GM21515 (cell line): ENCODE data around the gene NFIA.
"Not testable (repeated sequence)": the region's sequence is repeated elsewhere in the genome, so short reads cannot be mapped to it uniquely, and the experiment has no call there.

Experiments used
- ATAC-seq: cut with Tn5 transposase; IDR thresholded peaks from one replicate; pipeline ENCODE4 v1.9.1; 2021; ENCODE audit not compliant: unreplicated experiment

The NFIA gene

DNA sequence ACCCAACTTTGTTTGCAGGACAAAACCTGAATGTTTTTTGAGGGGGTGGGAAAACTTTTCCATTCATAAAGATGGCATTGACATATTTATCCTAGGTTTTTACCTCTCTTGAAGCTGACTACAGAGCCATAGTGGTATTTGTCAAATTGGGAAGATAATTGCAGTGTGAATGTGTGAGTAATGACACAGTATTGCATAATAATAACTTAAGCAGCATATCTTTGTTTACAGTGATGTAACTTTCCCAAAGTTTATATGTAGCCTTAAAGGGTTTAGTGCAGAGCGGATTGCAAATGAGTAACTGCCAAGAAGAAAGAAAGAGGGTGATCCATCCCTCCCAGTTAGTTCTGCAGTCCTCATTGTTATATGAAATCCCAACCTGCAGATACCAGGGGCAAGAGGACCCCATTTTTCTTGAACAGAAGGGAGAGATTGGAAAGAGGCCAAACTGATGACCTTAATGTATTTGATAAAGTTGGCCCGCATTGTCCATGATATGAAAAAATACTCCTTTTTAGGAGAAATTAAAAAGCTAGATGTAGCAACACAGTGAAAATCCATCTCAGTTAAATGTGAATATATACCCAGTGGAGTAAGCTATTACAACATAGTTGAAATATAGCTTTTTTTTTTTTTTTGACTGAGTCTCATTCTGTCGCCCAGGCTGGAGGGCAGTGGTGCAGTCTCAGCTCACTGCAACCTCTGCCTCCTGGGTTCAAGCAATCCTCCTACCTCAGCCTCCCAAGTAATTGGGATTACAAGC, 23.7 kb upstream of the NFIA start:
- ATAC-seq = no peak

- not testable (repeated sequence) for ATAC-seq
Measured at GRCh38 chr1:61061601-61062000, 20.8 kb upstream of the NFIA start.

- ATAC-seq = no peak
Measured at GRCh38 chr1:61064673-61065072, 17.7 kb upstream of the NFIA start.

- ATAC-seq = no peak
Measured at GRCh38 chr1:61067446-61068019, 14.8 kb upstream of the NFIA start.

GRCh38 chr1:61070054-61070453, 12.3 kb upstream of the NFIA start:
- ATAC-seq = no peak

DNA sequence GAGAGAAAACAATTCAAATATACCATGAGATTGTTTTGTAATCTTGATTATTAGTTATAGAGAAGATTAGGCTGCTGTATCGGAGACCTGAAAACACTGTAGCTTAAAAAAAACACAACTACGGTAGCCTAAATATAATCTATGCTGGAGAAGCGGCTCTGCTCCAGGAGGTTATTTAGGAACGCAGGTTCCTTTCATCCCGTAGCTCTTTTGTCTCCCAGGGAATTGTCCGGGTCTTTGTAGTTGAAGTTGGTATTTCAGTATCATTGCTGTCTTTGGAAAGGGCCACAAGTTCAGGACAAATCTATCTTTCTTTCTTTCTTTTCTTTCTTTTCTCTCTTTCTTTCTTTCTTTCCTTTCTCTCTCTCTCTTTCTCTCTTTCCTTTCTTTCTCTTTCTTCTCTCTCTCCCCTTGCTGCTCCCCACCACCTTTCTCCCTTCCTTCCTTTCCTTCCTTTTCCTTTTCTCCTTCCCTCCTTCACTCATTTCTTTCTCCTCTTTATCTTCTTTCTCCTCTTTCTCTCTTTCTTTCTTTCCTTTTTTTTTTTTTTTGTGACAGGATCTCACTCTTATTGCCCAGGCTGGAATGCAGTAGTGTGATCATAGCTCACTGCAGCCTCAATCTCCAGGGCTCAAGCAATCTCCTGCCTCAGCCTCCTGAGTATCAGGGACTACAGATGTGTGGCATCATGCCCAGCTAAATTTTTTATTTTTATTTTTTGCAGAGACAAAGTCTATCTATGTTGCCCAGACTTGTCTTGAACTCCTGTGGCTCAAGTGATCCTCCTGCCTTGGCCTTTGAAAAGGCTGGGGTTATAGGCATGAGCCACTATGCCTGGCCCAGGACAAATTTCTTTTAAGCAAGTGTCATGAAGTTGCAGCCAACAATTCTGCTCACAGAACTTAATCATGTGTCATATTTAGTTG, 10.9 kb upstream of the NFIA start:
- ATAC-seq = no peak

- no peak for ATAC-seq
Measured at GRCh38 chr1:61073871-61074270, 8.5 kb upstream of the NFIA start.

DNA sequence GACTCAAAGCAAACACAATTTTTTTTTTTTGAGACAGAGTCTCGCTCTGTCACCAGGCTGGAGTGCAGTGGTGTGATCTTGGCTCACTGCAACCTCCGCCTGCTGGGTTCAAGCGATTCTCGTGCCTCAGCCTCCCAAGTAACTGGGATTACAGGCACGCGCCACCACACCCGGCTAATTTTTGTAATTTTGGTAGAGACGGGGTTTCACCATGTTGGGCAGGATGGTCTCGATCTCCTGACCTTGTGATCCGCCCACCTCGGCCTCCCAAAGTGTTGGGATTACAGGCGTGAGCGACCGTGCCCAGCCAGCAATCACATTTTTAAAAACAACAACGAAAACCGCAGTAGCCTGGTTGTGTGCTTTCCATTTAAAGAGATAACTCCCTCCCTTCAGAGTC, 6.5 kb upstream of the NFIA start:
- not testable (repeated sequence) for ATAC-seq

DNA sequence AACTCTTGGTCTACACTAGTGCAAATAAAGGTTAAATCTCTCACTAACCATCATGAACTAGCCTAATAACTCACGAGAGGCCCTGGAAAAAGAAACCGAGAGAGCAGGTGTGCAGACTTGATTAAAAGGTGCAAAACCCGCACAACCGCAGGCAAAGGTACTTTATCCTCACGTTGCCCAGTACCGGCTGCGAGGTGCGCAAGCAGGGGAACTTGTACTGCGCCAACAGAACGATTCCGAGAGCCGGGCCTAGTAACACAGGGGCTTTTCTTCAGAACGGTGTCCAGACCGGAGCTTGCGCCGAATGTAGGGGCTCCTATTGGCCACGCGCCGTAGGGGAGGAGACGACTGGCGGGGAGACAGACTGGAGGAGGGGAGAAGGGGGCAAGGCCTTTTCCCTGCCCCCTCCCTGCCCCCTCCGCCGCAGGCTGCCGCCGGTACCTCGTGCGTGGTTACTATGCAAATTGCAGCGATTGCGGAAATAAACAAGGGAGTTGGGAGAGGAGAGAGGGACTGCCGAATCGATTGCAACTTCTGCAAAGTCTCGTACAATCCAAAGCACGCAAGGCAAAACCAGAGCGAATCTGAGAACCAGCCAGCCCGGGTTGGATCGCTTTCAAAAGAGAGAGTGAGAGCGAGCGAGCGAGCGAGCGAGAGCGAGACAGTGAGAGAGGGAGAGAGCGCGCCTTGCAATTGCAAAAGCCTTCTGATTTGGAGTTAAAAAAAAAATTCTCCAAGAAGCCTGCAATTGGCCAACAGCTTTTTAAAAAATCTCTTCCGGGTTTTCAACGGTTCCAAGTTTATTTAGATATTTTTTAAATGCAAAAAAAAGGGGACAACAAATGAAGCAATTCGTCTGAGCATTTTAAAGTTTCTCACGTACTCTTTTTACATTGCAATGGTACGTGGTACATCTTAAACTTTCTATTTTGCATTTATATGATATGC, 5.4 kb upstream of the NFIA start:
- ATAC-seq = peak; percentile 85

DNA sequence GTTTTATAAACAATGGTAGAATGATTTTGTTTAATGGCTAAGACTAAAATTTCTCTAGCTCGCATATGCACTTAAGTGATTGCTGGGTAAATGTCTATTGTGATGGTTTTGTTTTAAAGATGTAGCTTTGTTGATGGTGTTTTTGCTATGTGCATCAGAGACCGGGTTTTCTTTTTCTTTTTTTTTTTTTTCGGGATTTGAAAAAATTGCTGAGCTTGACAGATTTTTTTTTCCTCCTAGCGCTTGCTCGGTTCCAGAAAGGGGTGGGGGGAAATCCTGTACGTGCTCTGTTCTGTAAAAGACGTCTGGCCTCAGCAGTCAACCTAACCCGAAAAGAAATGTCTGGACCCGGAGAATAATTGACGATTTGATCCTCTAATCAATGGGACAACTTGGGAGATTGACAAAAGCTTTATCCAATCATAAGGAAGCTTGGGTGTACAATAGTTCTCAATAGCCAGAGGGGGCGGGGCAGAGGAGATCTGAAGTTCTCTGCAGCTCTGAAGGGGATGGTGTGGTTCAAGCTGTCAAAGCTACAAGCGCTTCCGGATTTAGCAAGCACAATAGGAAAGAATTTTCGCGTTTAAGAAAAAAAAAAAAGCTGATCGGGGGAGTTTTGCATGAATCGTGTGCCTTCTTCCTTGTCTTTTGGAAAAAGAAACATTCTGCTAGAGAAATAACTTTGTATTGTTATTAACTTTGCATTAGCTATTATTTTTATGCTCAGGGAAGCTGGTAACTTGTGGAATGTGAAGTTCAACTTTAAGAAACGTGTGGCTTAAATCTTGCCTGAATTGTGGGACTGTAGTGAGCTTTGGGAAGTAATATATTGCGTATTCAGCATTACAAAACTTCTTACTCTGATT, 4.5 kb upstream of the NFIA start:
- ATAC-seq = peak; percentile 48

DNA sequence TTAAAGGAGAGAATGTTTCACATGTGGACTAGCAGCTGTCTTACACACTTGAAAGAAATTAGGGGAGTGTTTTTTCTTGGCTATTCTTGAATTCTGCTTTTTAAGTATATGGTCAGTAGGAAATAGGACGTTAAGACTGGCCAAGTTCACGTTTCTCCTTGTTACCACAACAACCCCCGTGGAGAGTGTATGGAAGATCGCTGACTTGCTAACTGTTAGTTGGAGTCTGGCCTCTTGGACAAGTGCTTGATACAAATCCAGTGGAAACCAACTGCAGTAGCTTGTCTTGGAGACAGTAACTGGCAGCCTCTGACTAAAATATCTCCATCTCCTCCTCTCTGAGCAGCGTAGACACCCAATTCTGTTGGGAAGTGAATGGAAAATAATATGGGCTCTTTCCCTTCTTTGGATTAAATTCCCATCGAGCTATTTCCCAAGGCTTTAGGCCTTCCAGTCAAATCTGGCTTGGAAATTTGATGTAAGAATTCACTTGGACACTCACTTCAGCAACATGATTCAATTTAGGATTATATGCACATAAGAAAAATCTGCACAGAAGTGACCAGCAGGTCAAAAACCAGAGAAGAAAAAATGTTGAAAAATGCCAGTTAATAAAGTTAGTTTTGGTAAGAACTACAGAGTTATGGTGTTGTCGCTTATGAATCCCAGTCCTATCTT, 3.6 kb upstream of the NFIA start:
- ATAC-seq = no peak

DNA sequence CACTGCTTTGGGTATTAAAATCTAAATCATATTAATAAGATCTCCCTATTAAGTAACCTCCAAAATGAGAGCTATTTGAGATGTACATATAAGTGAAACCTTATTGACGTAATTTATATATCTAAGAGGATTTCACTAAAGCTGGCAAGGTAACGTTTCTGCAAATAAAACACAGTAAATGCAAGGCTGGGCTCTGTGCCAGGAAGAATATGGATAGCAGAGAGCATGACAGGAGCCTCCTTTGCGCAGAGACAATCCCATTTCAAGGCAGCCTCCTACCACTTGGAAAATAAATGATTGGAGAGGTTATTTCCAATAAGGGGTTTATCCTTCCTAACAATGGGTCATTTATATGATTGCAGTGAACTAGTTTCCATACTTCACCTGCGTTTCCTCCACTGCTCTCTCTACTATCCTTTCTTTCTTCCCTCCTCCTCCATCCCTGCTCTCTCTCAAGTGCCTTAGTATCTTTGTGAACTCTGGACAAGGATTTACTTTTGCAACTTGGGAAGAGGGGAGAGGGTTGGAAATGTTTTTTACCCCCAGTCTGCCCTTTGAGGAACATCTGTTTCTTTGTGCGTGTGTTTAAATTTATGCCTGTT, 3.0 kb upstream of the NFIA start:
- ATAC-seq = no peak

DNA sequence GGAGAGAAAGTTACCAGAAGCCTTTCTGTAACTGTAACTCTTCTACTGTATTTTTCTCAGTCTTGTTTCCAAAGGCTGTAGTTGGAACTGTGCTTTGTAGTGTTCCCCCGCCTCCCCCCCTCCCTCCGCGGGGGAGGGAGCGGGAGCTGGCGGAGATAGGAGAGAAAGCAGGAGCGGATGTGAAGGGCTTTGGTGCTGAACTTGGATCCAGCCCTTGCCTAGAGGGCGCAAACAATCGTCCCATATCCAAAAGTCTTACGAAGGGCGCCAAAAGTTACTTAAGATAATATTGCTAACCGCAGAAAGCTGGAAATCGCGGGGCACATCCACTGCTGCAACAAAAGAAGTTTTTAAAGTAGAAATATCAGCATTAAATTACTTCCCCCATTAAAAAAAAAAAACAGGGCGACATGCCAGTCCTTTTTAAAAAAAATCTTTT, 2.4 kb upstream of the NFIA start:
- ATAC-seq = no peak

DNA sequence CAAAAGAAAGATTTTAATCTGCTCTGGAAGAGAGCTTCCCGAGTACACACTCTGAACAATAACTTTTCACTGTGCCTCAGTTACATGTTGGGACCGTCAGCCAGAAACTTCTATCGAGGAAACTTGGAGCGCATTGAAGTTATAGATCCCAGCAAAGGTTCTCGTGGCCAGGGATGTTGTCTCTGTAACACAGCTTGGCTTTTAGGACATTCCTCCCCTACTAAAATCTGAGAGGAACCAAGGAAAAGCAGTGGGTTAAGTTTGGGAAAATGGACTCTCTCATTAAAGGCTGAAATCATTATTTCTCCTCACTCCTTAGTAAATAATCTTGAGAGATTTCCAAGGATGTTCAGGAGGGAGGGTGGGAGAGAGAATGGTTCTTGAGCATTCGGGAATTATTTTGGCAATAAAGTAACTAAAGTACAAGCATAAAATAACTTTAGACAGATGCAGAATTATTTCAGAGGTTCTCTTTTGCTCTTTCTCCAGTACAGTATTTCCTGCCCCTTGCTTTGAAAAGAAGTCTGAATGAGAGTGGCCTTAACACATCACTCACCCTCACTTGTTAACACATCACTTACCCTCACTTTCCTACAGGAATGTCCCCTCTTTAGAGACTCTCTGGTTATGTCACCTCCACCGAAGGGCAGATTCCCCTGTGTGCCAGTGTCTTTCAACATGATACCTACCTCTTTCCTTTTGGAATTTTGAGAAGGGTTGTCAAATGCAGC, 1.8 kb upstream of the NFIA start:
- no peak for ATAC-seq

- no peak for ATAC-seq
Measured at GRCh38 chr1:61081144-61081685, 1.1 kb upstream of the NFIA start.

GRCh38 chr1:61081686-61082310, 563 bp upstream of the NFIA start:
- ATAC-seq = no peak
